C4-2B (cell line): ENCODE measurements around the gene MAP3K12.
"Not testable (repeated sequence)": the region's sequence is repeated elsewhere in the genome, so short reads cannot be mapped to it uniquely, and the experiment has no call there.

ENCODE experiments used
- H3K27ac ChIP-seq: fragments of 450-650 bp; 2 replicates; pipeline ENCODE4 v1.5.1; 2017
- CTCF ChIP-seq: fragments of 450-650 bp; conservative IDR thresholded peaks from 2 replicates; pipeline ENCODE4 v1.5.1; 2017; ENCODE audit warnings: mild to moderate bottlenecking
- ZFX ChIP-seq: fragments of 450-650 bp; IDR thresholded peaks from 2 replicates; pipeline ENCODE4 v1.6.1; 2017

The MAP3K12 gene

GRCh38 chr12:53481939-53482586, 17.2 kb downstream of the MAP3K12 start:
- TF ChIP-seq ZFX (no peak), CTCF (no peak)
- no peak overlapping the region for H3K27ac ChIP-seq

GRCh38 chr12:53481458-53481857, 17.8 kb downstream of the MAP3K12 start:
- H3K27ac ChIP-seq, result not testable (repeated sequence)

GRCh38 chr12:53480491-53481442, 18.5 kb downstream of the MAP3K12 start:
- no peak overlapping the region for H3K27ac ChIP-seq
- TF ChIP-seq ZFX (no peak), CTCF (no peak)

GRCh38 chr12:53479331-53479730, 19.9 kb downstream of the MAP3K12 start:
- TF ChIP-seq ZFX, result no peak
- TF ChIP-seq CTCF, result no peak
- H3K27ac ChIP-seq, result no peak overlapping the region

GRCh38 chr12:53478865-53479264, 20.4 kb downstream of the MAP3K12 start:
- TF ChIP-seq CTCF, result no peak
- no peak for TF ChIP-seq ZFX
- no peak overlapping the region for H3K27ac ChIP-seq

GRCh38 chr12:53476769-53477209, 22.5 kb downstream of the MAP3K12 start:
- no peak overlapping the region for H3K27ac ChIP-seq
- TF ChIP-seq ZFX, result no peak
- no peak; the same call in 1 of the 2 replicates for TF ChIP-seq CTCF

- TF ChIP-seq CTCF (no peak), ZFX (no peak)
- H3K27ac ChIP-seq, result no peak overlapping the region
These were observed 24.4 kb downstream of the MAP3K12 start for GRCh38 chr12:53474819-53475218.

- no peak overlapping the region for H3K27ac ChIP-seq
These were observed 25.2 kb downstream of the MAP3K12 start for GRCh38 chr12:53474077-53474476.

More at GRCh38 chr12:53474077-53474476, 25.2 kb downstream of the MAP3K12 start:
- TF ChIP-seq CTCF (no peak), ZFX (no peak)
